Raji (cell line): ENCODE data around the gene EHF.

ENCODE experiments used
- POLR2A ChIP-seq: IDR thresholded peaks from 2 replicates; pipeline ENCODE4 v1.6.1; 2011; ENCODE audit warnings: low read depth, low read length, control low read depth; ENCODE audit not compliant: insufficient read depth

EHF gene

DNA sequence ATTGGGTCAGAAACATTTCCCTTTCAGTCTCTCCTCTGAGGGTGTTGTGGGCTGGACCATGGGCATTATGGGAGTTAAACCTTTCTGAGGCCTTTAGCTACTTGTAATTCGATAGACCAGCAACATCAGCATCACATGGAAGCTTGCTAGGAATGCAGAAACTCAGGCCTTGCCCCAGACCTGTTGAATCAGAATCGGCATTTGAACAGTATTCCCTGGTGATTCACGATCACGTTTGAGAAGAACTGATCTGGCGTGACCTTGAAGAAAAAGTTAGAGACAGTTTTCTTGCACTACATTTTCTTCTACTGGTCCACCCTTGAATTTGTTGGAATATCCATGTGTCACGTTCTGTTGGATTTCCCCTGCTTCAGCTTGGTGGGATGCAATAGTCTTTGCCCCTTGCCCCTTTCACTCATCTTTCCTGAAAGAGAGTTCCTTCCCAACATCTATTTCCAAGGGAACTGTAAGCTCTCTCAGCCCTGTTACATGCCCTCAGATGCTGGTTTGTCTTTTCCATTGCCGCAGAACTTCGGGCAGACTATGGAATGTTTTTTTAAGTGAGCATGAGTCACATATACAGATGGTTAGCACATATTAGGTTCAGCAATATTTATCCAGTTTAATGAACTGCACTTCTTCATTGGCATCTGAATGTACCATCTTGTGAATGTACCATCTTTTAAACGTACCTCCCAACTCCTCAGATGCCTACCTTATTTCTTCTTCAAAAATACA is 23.9 kb downstream of the EHF start:
- no peak for TF ChIP-seq POLR2A

DNA sequence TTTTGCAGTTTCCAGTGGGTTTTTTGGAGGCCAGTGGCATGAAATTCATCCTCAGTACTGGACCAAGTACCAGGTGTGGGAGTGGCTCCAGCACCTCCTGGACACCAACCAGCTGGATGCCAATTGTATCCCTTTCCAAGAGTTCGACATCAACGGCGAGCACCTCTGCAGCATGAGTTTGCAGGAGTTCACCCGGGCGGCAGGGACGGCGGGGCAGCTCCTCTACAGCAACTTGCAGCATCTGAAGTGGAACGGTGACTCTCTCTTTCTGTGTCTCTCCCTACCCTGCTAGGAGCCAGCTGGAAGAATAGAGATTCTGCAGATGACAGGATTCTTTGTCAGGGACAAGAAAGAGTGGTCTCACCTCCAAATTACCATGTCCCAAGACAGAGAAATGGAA is 25.5 kb downstream of the EHF start:
- TF ChIP-seq POLR2A: no peak

DNA sequence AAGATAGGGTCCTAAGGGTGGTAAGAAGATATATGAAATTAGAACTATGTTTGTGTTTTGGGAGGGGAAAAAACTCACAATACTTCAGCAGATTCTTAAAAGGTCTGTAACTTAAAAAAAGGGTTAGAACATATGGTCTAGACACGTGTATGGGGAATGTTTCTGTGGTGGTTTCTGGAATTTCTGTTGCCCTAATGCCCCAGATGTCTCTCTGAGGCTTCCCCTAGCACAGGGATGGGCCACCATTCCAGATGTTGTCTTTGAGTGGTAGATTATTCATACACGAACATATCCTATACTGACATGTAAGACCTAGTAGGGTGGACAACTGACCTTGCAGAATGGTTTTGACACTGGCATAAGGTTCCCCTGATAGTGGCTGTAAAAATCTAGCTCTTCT is 26.2 kb downstream of the EHF start:
- TF ChIP-seq POLR2A: no peak

DNA sequence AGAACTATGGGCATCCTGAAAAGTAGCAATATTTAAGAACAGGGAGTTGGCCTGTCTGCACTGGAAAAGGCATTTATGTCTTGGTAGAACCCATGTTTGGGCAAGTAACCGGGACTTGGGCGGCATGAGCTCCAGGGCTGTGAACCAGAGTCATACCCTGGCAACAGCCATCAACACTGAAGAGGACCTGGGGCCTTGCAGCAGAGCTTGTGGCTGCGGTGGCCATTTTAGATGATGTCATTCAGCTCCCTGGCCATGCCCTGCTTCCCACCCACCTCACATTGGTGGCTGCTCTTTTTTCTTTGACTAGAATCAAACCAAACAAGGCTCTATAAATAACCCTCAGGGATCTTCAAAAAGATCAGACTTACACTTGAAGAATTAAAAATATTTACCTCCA is 26.6 kb downstream of the EHF start:
- TF ChIP-seq POLR2A: no peak

DNA sequence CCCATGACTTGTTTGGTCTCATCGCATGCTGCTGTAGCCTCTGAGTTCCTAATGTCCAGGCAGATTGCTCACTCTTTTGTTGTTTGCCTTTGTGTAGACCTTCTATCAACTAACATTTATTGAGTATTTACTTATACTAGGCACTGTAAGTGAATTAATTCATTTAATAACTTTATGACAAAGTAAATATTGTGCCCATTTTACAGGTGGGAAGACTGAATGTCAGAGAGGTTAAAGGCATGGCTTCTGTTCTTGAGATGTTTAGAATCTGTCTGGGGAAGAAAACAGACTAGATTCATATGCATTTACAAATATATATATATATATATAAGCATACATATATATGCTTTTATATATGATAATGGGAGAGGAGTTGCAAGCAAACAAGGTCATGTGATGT is 27.1 kb downstream of the EHF start:
- no peak for TF ChIP-seq POLR2A

DNA sequence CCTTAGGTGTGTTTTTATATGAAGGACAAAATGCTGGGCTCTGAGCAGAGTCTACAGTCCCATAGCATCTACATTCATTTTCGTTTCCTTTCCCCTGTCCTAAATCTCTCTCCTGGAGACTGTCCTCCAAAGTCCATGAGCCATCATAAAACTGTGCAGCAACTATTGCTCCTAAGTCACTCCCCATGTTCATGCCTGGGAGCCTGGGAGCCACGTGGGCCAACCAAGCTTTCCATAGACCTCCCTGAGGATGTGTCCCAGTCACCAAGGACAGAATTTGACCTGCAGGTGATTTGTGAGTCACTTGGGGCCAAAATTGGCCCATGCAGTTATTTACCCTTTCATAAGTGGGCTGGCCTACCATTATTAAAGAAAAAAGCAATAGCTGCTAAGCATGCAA is 28.7 kb downstream of the EHF start:
- TF ChIP-seq POLR2A: no peak

DNA sequence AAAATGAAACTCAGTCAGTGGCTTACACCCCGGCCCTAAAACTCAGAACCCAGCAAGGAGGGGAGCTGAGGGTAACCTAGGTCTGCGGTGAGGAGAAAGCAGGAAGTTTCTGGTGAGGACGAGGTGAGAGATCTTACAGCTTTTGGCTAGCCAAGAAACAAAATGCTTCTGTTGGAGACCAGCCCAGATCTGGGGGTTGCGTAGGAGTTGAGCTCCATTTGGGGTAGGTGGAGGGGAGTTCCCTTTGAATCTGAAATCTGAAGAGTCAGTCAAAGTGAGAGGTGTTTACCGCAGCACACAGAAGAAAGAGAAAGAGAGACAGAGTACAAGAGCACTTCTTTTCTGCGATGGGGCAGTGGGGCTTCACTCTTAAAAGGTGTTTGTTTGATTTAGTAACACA is 29.6 kb downstream of the EHF start:
- no peak for TF ChIP-seq POLR2A

DNA sequence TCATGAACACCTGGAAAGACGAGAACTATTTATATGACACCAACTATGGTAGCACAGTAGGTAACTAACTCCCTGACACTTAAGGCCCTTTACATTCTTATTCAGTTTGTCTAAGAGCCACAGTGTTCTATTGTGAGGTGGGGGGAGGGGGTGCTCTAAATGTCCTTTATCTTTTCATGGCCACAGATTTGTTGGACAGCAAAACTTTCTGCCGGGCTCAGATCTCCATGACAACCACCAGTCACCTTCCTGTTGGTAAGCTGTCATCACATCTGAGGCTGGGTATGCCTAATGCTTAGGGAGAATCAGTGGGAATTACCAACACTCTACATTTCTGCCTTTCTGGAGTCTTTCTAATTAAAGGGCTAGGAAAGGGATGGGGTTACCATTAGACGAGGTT is 30.7 kb downstream of the EHF start:
- no peak for TF ChIP-seq POLR2A

DNA sequence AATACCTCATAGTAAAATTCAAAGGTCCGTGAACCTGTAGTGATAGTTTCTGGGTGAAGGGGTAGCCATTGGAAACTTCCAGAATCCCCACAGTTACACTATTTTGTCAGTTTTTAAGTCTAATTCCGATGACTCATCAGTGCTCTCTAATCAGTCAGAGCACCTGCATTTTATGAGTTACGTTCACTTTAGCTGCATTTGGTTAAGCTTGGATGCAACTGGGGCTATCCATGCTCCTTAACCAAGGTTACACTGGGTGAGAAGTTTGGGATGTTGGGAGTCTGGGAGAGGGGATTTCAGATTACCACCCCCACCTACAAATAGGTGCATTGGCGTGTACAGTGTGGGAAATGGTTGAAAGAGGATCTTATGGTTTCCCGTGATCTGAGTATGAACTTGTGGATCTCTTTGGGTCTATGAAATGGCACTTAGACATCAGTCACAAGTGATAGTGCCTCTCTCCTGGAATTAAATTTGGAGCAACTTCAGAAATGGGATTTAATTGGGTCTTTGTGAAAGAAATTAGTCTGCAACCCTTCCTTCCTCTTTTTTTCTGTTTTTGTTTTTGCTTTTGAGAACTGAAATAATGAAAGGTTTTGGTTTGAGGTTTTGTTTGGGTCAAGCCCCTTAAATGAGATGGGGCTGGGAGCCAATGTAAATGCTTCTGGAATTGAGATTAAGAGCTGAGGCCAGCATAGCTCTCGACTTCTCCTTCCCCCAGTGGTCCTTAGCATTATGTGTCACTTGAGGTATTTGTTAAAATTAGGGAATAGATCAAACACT is 31.5 kb downstream of the EHF start:
- TF ChIP-seq POLR2A: no peak

DNA sequence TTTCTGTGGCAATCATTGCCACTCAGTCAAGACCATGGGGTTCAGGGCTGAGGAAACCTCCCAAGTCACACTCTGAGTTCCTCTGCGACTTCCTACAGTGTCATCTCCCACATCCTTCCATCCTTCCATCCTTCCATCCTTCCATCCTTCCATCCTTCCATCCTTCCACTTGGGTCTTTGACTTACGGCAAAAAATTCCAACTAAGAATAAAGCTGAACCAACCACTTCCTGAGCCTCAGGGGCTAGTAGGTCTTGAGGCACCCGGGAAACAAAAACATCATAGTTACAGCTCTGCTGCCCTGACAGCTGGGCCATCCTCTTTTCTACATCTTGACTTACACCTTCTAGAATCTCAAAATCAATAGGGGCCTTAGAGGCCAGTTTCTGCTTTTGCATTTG is 32.1 kb downstream of the EHF start:
- no peak for TF ChIP-seq POLR2A

DNA sequence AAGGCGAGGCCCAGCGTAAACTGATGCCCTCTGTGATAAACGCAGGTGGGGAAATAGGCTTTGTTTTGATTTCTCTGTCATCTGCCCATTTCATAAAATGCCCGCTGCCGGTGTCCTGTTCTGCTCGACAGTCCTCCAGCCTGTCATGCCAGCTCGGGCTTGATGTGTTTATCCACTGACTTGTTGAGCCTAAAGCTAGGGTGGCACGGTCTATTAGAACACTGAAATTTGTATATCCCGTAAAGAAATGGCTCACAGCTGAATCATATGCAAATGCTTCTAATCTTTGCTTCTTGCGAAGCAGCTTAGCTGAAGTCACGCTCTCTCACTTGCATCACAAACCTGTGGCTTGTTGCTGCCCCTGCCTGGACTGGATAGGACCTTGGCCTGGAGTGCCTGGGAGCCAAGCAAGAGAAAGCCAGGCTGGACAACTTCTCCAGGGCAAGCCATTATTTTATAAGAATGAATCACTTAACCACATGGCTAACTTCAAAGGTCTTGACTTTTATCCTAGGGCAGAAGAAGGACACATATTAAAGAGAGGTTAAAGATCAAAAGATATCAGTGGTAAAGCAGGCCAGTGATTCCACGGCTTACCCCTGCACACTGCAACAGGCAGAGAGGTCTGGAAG is 33.1 kb downstream of the EHF start:
- no peak for TF ChIP-seq POLR2A

DNA sequence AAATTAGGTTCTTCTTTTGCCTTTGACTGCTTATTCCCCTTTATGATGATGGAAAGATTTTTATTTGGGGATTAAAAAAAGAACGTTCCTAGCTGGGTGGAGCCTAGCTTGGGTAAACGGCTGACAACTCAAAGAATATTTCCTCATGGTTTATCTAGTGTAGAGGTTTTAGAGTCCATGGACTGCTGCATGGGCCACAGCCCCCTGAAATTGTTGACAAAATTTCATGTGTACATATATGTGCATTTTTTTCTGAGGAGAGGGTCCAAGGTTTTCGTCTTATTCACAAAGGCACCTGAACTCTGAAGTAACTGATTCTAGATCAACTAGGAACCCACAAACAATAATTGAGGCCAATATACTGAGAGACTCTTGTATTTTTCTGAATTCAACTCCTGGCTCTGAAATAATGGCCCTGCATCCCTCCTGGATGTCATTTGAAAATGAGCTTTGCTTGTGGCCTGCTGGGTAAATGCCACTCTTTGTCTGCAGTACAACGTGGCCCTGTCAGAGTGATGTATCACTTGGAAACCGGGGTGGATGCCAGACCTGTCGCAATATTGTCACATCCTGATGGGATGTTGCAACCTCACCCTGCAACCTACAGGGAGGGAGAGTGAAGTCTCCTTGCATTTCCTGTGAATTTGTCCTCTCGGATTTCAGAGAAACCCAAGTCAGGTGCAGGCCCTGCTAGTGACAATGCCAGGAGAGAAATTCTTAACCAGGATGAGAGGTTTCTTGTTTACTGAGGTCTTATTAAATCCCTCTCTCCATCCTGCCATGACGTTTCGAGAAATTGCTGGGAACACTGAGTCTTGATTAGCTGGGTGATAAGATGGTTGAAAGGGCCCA is 33.8 kb downstream of the EHF start:
- TF ChIP-seq POLR2A: no peak

DNA sequence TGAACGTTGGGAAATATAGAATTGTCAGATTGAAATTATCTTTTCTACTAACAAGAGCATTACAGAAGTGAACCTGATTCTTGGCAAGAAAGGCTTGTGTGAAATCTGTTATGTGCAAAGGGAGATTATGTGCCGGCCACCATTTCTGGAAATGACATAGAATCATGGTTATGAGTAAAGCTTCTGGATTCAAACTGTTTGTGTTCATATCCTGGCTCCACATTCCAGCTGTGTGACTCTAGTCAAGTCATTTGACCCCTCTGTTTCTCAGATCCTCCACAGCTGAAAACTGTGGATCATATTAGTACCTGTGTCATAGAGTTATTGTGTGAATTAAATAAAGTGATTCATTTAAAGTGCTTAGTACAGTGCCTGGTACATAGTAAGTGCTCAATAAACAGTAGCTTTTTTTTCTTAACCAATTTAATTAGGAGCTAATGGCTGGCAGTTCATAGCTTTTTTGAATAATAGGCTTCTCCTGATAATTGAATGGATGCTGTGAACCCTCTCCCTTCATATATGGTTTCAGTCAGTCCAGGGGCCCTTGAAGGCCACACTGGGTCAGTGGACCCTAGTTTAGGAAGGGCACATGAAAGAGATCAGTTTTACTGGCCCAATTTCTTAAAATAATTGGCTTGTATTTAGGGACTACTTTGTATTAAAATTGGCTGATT is 34.6 kb downstream of the EHF start:
- TF ChIP-seq POLR2A: no peak

DNA sequence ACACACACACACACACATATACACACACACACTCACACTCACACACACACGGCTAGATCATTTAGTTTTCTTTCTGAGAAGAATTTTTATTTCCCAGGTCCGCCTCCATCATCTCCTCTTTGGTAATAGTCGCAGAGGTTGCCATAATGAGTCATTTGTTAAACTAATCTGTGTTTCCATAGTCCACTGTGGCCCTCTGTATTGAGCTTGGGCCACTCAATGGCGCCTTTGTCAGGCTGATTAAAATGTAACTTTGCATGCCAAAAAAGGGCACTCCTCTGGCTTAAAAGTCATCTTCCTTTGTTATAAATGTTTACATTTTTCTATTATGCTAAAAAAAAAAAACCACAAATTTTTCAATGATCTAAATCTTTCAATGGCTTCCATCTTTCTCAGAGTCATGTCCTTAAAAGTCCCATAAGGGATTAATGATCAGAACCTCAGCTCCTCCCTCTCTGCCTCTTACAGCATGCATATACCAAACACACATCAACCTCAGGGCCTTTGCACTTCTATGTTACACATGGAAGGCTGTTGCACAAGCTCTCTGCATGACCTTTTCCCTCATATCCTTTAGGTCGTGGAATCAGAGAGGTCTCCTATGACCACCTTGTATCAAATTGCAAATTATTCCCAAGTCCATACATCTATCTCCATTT is 35.3 kb downstream of the EHF start:
- no peak for TF ChIP-seq POLR2A
